NCI-H2227 treated with DMSO at 0.1 percent for 48 hours (cell line): ENCODE data around the gene CHADL.

Experiments used
- DNase-seq: peaks from one replicate; lab custom pipeline; 2025; lab: John Stamatoyannopoulos, UW

The CHADL gene

GRCh38 chr22:41256254-41257253, 15.8 kb upstream of the CHADL start:
- DNase-seq = no peak

GRCh38 chr22:41254230-41254629, 13.5 kb upstream of the CHADL start:
- DNase-seq = no peak

GRCh38 chr22:41252365-41252764, 11.6 kb upstream of the CHADL start:
- DNase-seq = no peak

- no peak for DNase-seq
Measured at GRCh38 chr22:41250127-41250526, 9.4 kb upstream of the CHADL start.

- DNase-seq = no peak
Measured at GRCh38 chr22:41249442-41249841, 8.7 kb upstream of the CHADL start.

GRCh38 chr22:41248758-41249157, 8.0 kb upstream of the CHADL start:
- DNase-seq = no peak

- no peak for DNase-seq
Measured at GRCh38 chr22:41248314-41248713, 7.6 kb upstream of the CHADL start.

GRCh38 chr22:41247703-41248102, 7.0 kb upstream of the CHADL start:
- DNase-seq = no peak

- DNase-seq = no peak
Measured at GRCh38 chr22:41245917-41246499, 5.3 kb upstream of the CHADL start.

GRCh38 chr22:41243361-41243760, 2.6 kb upstream of the CHADL start:
- DNase-seq = no peak

- no peak for DNase-seq
Measured at GRCh38 chr22:41242396-41243117, 1.8 kb upstream of the CHADL start.

- DNase-seq = no peak
Measured at GRCh38 chr22:41241133-41241676, 474 bp upstream of the CHADL start.

GRCh38 chr22:41239443-41240128, 1.1 kb downstream of the CHADL start:
- DNase-seq = no peak

- DNase-seq = no peak
Measured at GRCh38 chr22:41238570-41239442, 1.9 kb downstream of the CHADL start.

GRCh38 chr22:41237707-41238569, 2.8 kb downstream of the CHADL start:
- no peak for DNase-seq

GRCh38 chr22:41237036-41237706, 3.6 kb downstream of the CHADL start:
- DNase-seq = no peak

- peak; percentile 76 for DNase-seq
Measured at GRCh38 chr22:41234815-41235695, 5.7 kb downstream of the CHADL start.

GRCh38 chr22:41231369-41231768, 9.4 kb downstream of the CHADL start:
- DNase-seq = no peak
